ENCODE data around the gene LSR. TPM values are rescaled to one million over a fixed set of nuclear protein-coding genes. Genes with fewer than 3 reads are reported as not detected.

LSR gene
- total RNA-seq, 1 donor from 2014 or later: 32.9 TPM

DNA sequence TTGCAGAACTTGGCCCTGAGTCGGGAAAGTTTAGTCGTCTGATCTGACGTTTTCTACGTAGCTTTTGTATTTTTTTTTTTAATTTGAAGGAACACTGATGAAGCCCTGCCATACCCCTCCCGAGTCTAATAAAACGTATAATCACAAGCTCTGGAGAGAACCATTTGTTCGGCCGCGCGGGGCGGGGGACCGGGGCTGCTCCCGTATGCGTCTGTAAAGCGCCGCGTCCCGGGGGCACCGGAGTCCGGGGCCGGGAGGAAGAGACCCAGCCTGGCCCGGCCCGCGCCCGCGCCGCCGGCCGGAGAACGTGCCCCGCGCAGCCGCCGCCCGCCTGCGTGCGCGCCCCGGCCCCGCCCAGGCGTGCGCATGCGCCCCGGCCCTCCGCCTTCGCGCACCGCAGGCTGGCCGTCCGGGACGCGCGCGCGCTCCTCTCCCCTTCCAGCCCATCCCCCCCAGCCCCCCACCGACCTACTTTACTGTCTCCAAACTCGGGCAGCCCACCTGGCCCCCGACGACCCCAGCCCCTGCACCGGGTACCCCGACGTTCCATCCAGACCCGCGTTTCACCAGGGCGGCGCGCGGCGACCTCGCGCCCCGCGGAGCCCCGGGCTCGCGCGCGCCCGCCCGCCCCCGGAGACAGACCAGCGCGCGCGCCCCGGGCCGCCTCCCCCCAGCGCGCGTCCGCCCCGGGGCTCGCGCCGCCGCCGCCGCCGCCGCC is 19.2 kb downstream of the LSR start:
- DNase-seq (ENCODE audit: extremely low spot score in 2 of 2): no peak
- Histone ChIP-seq H3K4me3 (peak overlapping the region; percentile 66 to 76), H3K4me1 (peaks cover 56% of the 10 kb centered on the region), H3K9me3 (no peaks in the 10 kb centered on the region), H3K36me3 (peaks cover 3 to 28% of the 10 kb centered on the region in 2 donors), H3K27me3 (no peaks in the 10 kb centered on the region), H3K27ac (peak overlapping the region; percentile 89)
- intact Hi-C loops (cut with DNase I): loop anchor here (5.0 kb wide), 1 partner anchor 126 kb away; the partner anchor contains the start of gene FXYD7
- TF ChIP-seq POLR2A (IDR thresholded peaks at IDR 0.05) (peak in 1 of 2 donors; percentile 86), POLR2AphosphoS5 (IDR thresholded peaks at IDR 0.05; ENCODE audit: insufficient read depth in 1 of 2, low read depth in 1 of 2) (peak in 1 of 2 donors; percentile 89)
- TF ChIP-seq, protein P1, sequence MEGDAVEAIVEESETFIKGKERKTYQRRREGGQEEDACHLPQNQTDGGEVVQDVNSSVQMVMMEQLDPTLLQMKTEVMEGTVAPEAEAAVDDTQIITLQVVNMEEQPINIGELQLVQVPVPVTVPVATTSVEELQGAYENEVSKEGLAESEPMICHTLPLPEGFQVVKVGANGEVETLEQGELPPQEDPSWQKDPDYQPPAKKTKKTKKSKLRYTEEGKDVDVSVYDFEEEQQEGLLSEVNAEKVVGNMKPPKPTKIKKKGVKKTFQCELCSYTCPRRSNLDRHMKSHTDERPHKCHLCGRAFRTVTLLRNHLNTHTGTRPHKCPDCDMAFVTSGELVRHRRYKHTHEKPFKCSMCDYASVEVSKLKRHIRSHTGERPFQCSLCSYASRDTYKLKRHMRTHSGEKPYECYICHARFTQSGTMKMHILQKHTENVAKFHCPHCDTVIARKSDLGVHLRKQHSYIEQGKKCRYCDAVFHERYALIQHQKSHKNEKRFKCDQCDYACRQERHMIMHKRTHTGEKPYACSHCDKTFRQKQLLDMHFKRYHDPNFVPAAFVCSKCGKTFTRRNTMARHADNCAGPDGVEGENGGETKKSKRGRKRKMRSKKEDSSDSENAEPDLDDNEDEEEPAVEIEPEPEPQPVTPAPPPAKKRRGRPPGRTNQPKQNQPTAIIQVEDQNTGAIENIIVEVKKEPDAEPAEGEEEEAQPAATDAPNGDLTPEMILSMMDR (IDR thresholded peaks at IDR 0.05): no peak

DNA sequence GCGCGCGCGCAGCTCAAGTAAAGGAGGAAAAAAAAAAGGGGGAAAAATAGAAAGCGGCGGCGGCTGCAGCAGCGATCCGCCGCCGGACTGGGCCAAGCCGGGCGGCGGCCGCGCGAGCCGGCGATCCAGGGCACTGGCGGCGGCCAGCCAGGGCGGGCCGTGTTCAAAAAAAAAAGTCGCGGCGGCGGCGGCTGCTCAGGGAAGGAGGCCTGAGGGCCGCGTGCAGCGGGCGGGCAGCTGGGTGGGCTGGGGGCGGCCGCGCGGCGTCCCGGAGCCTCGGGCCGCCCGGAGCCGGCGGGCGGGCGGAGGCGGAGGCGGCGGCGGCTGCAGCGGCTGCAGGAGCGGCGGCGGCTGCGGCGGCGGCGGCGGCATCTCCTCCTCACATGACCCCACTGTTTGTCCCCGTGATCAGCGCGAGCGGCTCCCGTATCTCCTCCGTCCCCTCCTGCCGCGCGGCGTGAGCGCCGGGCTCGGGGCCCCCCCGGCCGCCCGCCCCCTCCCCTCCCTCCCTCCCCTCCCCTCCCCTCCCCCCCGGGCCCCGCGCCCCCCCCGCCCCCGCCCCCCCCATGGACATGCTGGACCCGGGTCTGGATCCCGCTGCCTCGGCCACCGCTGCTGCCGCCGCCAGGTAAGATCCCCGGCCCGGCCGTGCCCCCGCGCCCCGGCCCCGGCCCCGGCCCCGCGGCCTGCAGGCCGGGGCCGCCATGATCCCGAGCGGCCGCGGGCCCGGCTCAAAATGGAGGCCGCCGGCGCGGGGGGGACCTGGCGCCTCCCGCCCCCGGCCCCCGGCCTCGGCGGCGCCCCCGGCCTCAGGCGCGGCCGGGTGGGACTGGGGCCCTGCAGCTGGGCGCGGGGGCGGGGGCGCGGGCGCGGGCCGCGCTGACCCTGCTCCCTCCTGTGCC is 20.0 kb downstream of the LSR start, which contains the start of gene USF2:
USF2 (plus strand) TSS at position 427 of the 902 bp plus-strand sequence; CDS start at position 567, 140 bp downstream.
- intact Hi-C loops (cut with DNase I): loop anchor here (5.0 kb wide), 1 partner anchor 126 kb away; the partner anchor contains the start of gene FXYD7
- Histone ChIP-seq H3K4me3 (peak within 1 kb of the TSS; percentile 66 to 76), H3K36me3 (peaks cover 4 to 35% of the 10 kb centered on the region in 2 donors), H3K9me3 (no peaks in the 10 kb centered on the region), H3K27ac (peak within 1 kb of the TSS; percentile 89), H3K27me3 (no peaks in the 10 kb centered on the region), H3K4me1 (peaks cover 56% of the 10 kb centered on the region)
- no peak for DNase-seq (ENCODE audit: extremely low spot score in 2 of 2)
- TF ChIP-seq POLR2A (IDR thresholded peaks at IDR 0.05) (no peak), POLR2AphosphoS5 (IDR thresholded peaks at IDR 0.05; ENCODE audit: insufficient read depth in 1 of 2, low read depth in 1 of 2) (no peak)
- TF ChIP-seq, protein P1 (IDR thresholded peaks at IDR 0.05): no peak

DNA sequence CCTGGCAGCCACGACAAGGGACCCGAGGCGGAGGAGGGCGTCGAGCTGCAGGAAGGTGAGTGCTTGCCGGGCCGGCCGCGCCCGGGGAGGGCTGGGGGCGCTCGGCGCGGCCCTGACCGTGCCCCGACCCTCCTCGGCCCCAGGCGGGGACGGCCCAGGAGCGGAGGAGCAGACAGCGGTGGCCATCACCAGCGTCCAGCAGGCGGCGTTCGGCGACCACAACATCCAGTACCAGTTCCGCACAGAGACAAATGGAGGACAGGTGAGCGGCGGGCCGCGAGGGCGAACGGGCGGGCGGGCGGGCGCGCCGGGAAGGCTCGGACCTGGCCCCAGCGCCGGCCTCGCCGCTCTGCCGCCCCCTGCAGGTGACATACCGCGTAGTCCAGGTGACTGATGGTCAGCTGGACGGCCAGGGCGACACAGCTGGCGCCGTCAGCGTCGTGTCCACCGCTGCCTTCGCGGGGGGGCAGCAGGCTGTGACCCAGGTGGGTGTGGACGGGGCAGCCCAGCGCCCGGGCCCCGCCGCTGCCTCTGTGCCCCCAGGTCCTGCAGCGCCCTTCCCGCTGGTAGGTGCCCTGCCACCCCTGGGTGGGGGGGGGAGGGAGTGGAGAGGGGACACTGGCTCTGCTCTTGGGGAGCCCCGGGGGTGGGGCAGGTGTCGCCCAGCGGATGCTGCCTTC is 20.8 kb downstream of the LSR start:
- H3K27ac ChIP-seq: peak overlapping the region; percentile 89
- H3K36me3 ChIP-seq: peaks cover 8 to 43% of the 10 kb centered on the region in 2 donors
- TF ChIP-seq, protein P1 (IDR thresholded peaks at IDR 0.05): peak; percentile 3 to 48 (median 34)
- no peak for TF ChIP-seq POLR2A (IDR thresholded peaks at IDR 0.05)
- peak in 1 of 2 donors; percentile 34 for TF ChIP-seq POLR2AphosphoS5 (IDR thresholded peaks at IDR 0.05; ENCODE audit: insufficient read depth in 1 of 2, low read depth in 1 of 2)
- H3K27me3 ChIP-seq: no peaks in the 10 kb centered on the region
- H3K9me3 ChIP-seq: no peaks in the 10 kb centered on the region
- peaks cover 55% of the 10 kb centered on the region for H3K4me1 ChIP-seq
- peak overlapping the region; percentile 66 to 76 for H3K4me3 ChIP-seq
- DNase-seq (ENCODE audit: extremely low spot score in 2 of 2): no peak
- intact Hi-C loops (cut with DNase I): loop anchor here (5.0 to 10.0 kb wide), 2 partner anchors 127 to 205 kb away; partner anchors contain the start of gene FXYD7

DNA sequence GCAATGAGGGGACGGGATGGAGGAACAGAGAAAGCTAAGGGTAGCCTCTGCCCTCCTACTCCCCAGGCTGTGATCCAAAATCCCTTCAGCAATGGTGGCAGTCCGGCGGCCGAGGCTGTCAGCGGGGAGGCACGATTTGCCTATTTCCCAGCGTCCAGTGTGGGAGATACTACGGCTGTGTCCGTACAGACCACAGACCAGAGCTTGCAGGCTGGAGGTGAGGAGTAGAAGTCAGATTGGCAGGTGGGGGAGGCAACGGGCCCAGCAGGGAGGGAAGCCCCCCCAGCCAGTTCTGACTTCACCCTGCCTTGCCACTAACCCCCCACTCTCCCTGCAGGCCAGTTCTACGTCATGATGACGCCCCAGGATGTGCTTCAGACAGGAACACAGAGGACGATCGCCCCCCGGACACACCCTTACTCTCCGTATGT is 21.6 kb downstream of the LSR start:
- Histone ChIP-seq H3K4me3 (peak overlapping the region in 1 of 2 donors; percentile 76), H3K27me3 (no peaks in the 10 kb centered on the region), H3K36me3 (peaks cover 8 to 51% of the 10 kb centered on the region in 2 donors), H3K9me3 (no peaks in the 10 kb centered on the region), H3K27ac (no peak overlapping the region), H3K4me1 (peaks cover 47% of the 10 kb centered on the region)
- intact Hi-C loops (cut with DNase I): loop anchor here (10.0 kb wide), 1 partner anchor 206 kb away; no protein-coding TSS in a partner anchor
- no peak for DNase-seq (ENCODE audit: extremely low spot score in 2 of 2)
- TF ChIP-seq POLR2A (IDR thresholded peaks at IDR 0.05) (no peak), POLR2AphosphoS5 (IDR thresholded peaks at IDR 0.05; ENCODE audit: insufficient read depth in 1 of 2, low read depth in 1 of 2) (no peak)
- TF ChIP-seq, protein P1 (IDR thresholded peaks at IDR 0.05): no peak
